Immature natural killer cell (primary cell): Measurements from ENCODE around the gene ARHGEF28. TPM values are rescaled to one million over a fixed set of nuclear protein-coding genes. Genes with fewer than 3 reads are reported as not detected.

Experiments used
- DNase-seq, 3 donors: peaks; one replicate each; pipeline ENCODE4 v3.0.0; 2022; ENCODE audit warnings: mixed read lengths in 1 of 3
- H3K27ac Mint-ChIP-seq, 6 donors: one replicate each; pipeline ENCODE4 v1.8.0; 2020; ENCODE audit warnings: mixed read lengths in 6 of 6, mild to moderate bottlenecking in 5 of 6, inconsistent platforms in 4 of 6, moderate library complexity in 3 of 6
- H3K27me3 Mint-ChIP-seq, 3 donors: one replicate each; pipeline ENCODE4 v1.8.0; 2020 to 2021; ENCODE audit warnings: low read depth in 3 of 3, mild to moderate bottlenecking in 3 of 3, mixed read lengths in 3 of 3, moderate library complexity in 3 of 3, inconsistent platforms in 1 of 3
- H3K36me3 Mint-ChIP-seq, 3 donors: one replicate each; pipeline ENCODE4 v1.8.0; 2020; ENCODE audit warnings: mixed read lengths in 3 of 3, inconsistent platforms in 2 of 3, mild to moderate bottlenecking in 2 of 3
- H3K4me1 Mint-ChIP-seq, 2 donors: one replicate each; pipeline ENCODE4 v1.8.0; 2020; ENCODE audit warnings: inconsistent platforms in 2 of 2, mild to moderate bottlenecking in 2 of 2, mixed read lengths in 2 of 2, moderate library complexity in 1 of 2
- H3K4me3 Mint-ChIP-seq, 5 donors: one replicate each; pipeline ENCODE4 v1.8.0; 2020; ENCODE audit warnings: mild to moderate bottlenecking in 5 of 5, mixed read lengths in 5 of 5, inconsistent platforms in 3 of 5, moderate library complexity in 3 of 5
- H3K9me3 Mint-ChIP-seq, 6 donors: one replicate each; pipeline ENCODE4 v1.8.0; 2020; ENCODE audit warnings: mild to moderate bottlenecking in 6 of 6, mixed read lengths in 6 of 6, inconsistent platforms in 4 of 6, moderate library complexity in 3 of 6
- polyA plus RNA-seq, 3 donors: library from polyadenylated mRNA; unstranded; fragments of 300-500 nt; fragmentation: Illumina TruSeq; gene quantifications; one replicate each; pipeline ENCODE4 v1.2.3, GENCODE V29; 2021

ARHGEF28 gene
- polyA plus RNA-seq, 3 donors from 2014 or later, result 0.66 to 0.85 TPM; not detected in 1

- H3K4me3 Mint-ChIP-seq, result no peak overlapping the region
- H3K9me3 Mint-ChIP-seq, result no peaks in the 10 kb centered on the region
- H3K27me3 Mint-ChIP-seq, result peaks cover 0 to 3% (median 1%) of the 10 kb centered on the region in 3 donors
- no peak overlapping the region for H3K27ac Mint-ChIP-seq
- H3K36me3 Mint-ChIP-seq, result no peaks in the 10 kb centered on the region
- DNase-seq, result no peak
- no peaks in the 10 kb centered on the region for H3K4me1 Mint-ChIP-seq
Measured at GRCh38 chr5:73805449-73805848, 179.5 kb downstream of the ARHGEF28 start.

GRCh38 chr5:73808911-73809310, 182.9 kb downstream of the ARHGEF28 start:
- no peak for DNase-seq
- peak overlapping the region in 1 of 6 donors; percentile 8 for H3K27ac Mint-ChIP-seq
- no peak overlapping the region for H3K4me3 Mint-ChIP-seq
- peaks cover 0 to 5% (median 0%) of the 10 kb centered on the region in 3 donors for H3K27me3 Mint-ChIP-seq
- H3K36me3 Mint-ChIP-seq, result no peaks in the 10 kb centered on the region
- no peaks in the 10 kb centered on the region for H3K4me1 Mint-ChIP-seq
- H3K9me3 Mint-ChIP-seq, result no peaks in the 10 kb centered on the region

GRCh38 chr5:73810429-73810828, 184.4 kb downstream of the ARHGEF28 start:
- Mint-ChIP-seq H3K4me1 (no peaks in the 10 kb centered on the region), H3K4me3 (no peak overlapping the region), H3K9me3 (no peaks in the 10 kb centered on the region), H3K27me3 (peaks cover 0 to 5% (median 0%) of the 10 kb centered on the region in 3 donors), H3K36me3 (no peaks in the 10 kb centered on the region), H3K27ac (no peak overlapping the region)
- DNase-seq, result no peak

GRCh38 chr5:73812457-73812856, 186.5 kb downstream of the ARHGEF28 start:
- no peaks in the 10 kb centered on the region for H3K36me3 Mint-ChIP-seq
- H3K27me3 Mint-ChIP-seq, result peaks cover 0 to 5% (median 0%) of the 10 kb centered on the region in 3 donors
- no peak overlapping the region for H3K27ac Mint-ChIP-seq
- no peak overlapping the region for H3K4me3 Mint-ChIP-seq
- H3K4me1 Mint-ChIP-seq, result no peaks in the 10 kb centered on the region
- no peak for DNase-seq
- H3K9me3 Mint-ChIP-seq, result no peaks in the 10 kb centered on the region

- Mint-ChIP-seq H3K9me3 (no peaks in the 10 kb centered on the region), H3K4me1 (no peaks in the 10 kb centered on the region), H3K36me3 (no peaks in the 10 kb centered on the region), H3K27me3 (peaks cover 0 to 5% (median 0%) of the 10 kb centered on the region in 3 donors), H3K27ac (peak overlapping the region in 1 of 6 donors; percentile 12), H3K4me3 (no peak overlapping the region)
- no peak for DNase-seq
Measured at GRCh38 chr5:73812962-73813588, 187.1 kb downstream of the ARHGEF28 start.

- Mint-ChIP-seq H3K9me3 (no peaks in the 10 kb centered on the region), H3K4me1 (no peaks in the 10 kb centered on the region), H3K27me3 (peaks cover 0 to 8% (median 0%) of the 10 kb centered on the region in 3 donors), H3K4me3 (no peak overlapping the region), H3K36me3 (no peaks in the 10 kb centered on the region), H3K27ac (no peak overlapping the region)
- no peak for DNase-seq
Measured at GRCh38 chr5:73814233-73814846, 188.3 kb downstream of the ARHGEF28 start.

GRCh38 chr5:73815631-73816030, 189.6 kb downstream of the ARHGEF28 start:
- no peaks in the 10 kb centered on the region for H3K36me3 Mint-ChIP-seq
- H3K9me3 Mint-ChIP-seq, result no peaks in the 10 kb centered on the region
- H3K4me3 Mint-ChIP-seq, result no peak overlapping the region
- H3K27me3 Mint-ChIP-seq, result peaks cover 0 to 8% (median 0%) of the 10 kb centered on the region in 3 donors
- no peak for DNase-seq
- no peak overlapping the region for H3K27ac Mint-ChIP-seq
- no peaks in the 10 kb centered on the region for H3K4me1 Mint-ChIP-seq

- no peak for DNase-seq
- Mint-ChIP-seq H3K4me1 (no peaks in the 10 kb centered on the region), H3K27ac (no peak overlapping the region), H3K9me3 (no peaks in the 10 kb centered on the region), H3K4me3 (no peak overlapping the region), H3K27me3 (peaks cover 0 to 11% (median 0%) of the 10 kb centered on the region in 3 donors), H3K36me3 (no peaks in the 10 kb centered on the region)
Measured at GRCh38 chr5:73816656-73817420, 190.8 kb downstream of the ARHGEF28 start.

GRCh38 chr5:73818357-73818756, 192.4 kb downstream of the ARHGEF28 start:
- H3K4me1 Mint-ChIP-seq, result no peaks in the 10 kb centered on the region

GRCh38 chr5:73820326-73820725, 194.3 kb downstream of the ARHGEF28 start:
- Mint-ChIP-seq H3K4me3 (no peak overlapping the region), H3K27ac (no peak overlapping the region), H3K27me3 (peaks cover 0 to 6% (median 0%) of the 10 kb centered on the region in 3 donors), H3K36me3 (no peaks in the 10 kb centered on the region), H3K9me3 (no peaks in the 10 kb centered on the region), H3K4me1 (no peaks in the 10 kb centered on the region)
- no peak for DNase-seq

More at GRCh38 chr5:73818357-73818756, 192.4 kb downstream of the ARHGEF28 start:
- Mint-ChIP-seq H3K27me3 (peaks cover 0 to 6% (median 0%) of the 10 kb centered on the region in 3 donors), H3K4me3 (no peak overlapping the region), H3K27ac (no peak overlapping the region), H3K36me3 (no peaks in the 10 kb centered on the region), H3K9me3 (no peaks in the 10 kb centered on the region)
- no peak for DNase-seq

- no peak overlapping the region for H3K27ac Mint-ChIP-seq
- no peak for DNase-seq
- no peak overlapping the region for H3K4me3 Mint-ChIP-seq
- no peaks in the 10 kb centered on the region for H3K4me1 Mint-ChIP-seq
- H3K27me3 Mint-ChIP-seq, result peaks cover 0 to 6% (median 0%) of the 10 kb centered on the region in 3 donors
- no peaks in the 10 kb centered on the region for H3K9me3 Mint-ChIP-seq
- H3K36me3 Mint-ChIP-seq, result no peaks in the 10 kb centered on the region
Measured at GRCh38 chr5:73821003-73821402, 195.0 kb downstream of the ARHGEF28 start.

GRCh38 chr5:73822278-73822988, 196.4 kb downstream of the ARHGEF28 start:
- Mint-ChIP-seq H3K4me1 (no peaks in the 10 kb centered on the region), H3K27me3 (peaks cover 0 to 6% (median 0%) of the 10 kb centered on the region in 3 donors), H3K9me3 (no peaks in the 10 kb centered on the region), H3K4me3 (no peak overlapping the region), H3K36me3 (no peaks in the 10 kb centered on the region), H3K27ac (no peak overlapping the region)
- DNase-seq, result no peak

GRCh38 chr5:73822989-73823339, 197.0 kb downstream of the ARHGEF28 start:
- Mint-ChIP-seq H3K27me3 (peaks cover 0 to 6% (median 0%) of the 10 kb centered on the region in 3 donors), H3K9me3 (no peaks in the 10 kb centered on the region), H3K36me3 (no peaks in the 10 kb centered on the region), H3K4me3 (no peak overlapping the region), H3K27ac (no peak overlapping the region), H3K4me1 (no peaks in the 10 kb centered on the region)
- no peak for DNase-seq

GRCh38 chr5:73823508-73823925, 197.5 kb downstream of the ARHGEF28 start:
- Mint-ChIP-seq H3K36me3 (no peaks in the 10 kb centered on the region), H3K9me3 (no peaks in the 10 kb centered on the region), H3K27ac (no peak overlapping the region), H3K4me3 (no peak overlapping the region), H3K4me1 (no peaks in the 10 kb centered on the region), H3K27me3 (peaks cover 0 to 6% (median 0%) of the 10 kb centered on the region in 3 donors)
- no peak for DNase-seq
